ENCODE results near the gene MEIOB.
"Not testable (repeated sequence)": the region's sequence is repeated elsewhere in the genome, so short reads cannot be mapped to it uniquely, and the experiment has no call there.

The MEIOB gene

GRCh38 chr16:1877804-1878203, 5.8 kb upstream of the MEIOB start:
- H3K36me3 Mint-ChIP-seq (ENCODE audit: insufficient read depth): peaks cover 3% of the 10 kb centered on the region
- ATAC-seq (replicated peaks) (no peak), DNase-seq (no peak)
- H3K4me1 Mint-ChIP-seq (ENCODE audit: low read depth in 2 of 2): peaks cover 0 to 3% of the 10 kb centered on the region in 2 donors
- peaks cover 22 to 41% of the 10 kb centered on the region in 2 donors for H3K27me3 Mint-ChIP-seq
- no peak overlapping the region for H3K4me3 Mint-ChIP-seq
- H3K27ac Mint-ChIP-seq: no peak overlapping the region
- no peaks in the 10 kb centered on the region for H3K9me3 Mint-ChIP-seq

- H3K36me3 Mint-ChIP-seq (ENCODE audit: insufficient read depth): peaks cover 3% of the 10 kb centered on the region
- no peak for DNase-seq
- peak overlapping the region in 1 of 2 donors; percentile 5 for H3K27ac Mint-ChIP-seq
- H3K9me3 Mint-ChIP-seq: no peaks in the 10 kb centered on the region
- peaks cover 5% of the 10 kb centered on the region in 2 donors for H3K4me1 Mint-ChIP-seq (ENCODE audit: low read depth in 2 of 2)
- H3K4me3 Mint-ChIP-seq: no peak overlapping the region
- ATAC-seq (replicated peaks): no peak
- peaks cover 28 to 48% of the 10 kb centered on the region in 2 donors for H3K27me3 Mint-ChIP-seq
These were observed 5.1 kb upstream of the MEIOB start for GRCh38 chr16:1877089-1877488.

GRCh38 chr16:1876468-1876867, 4.5 kb upstream of the MEIOB start:
- DNase-seq: no peak
- no peak for ATAC-seq (replicated peaks)
- Mint-ChIP-seq H3K4me1 (ENCODE audit: low read depth in 2 of 2) (peaks cover 6% of the 10 kb centered on the region in 2 donors), H3K9me3 (no peaks in the 10 kb centered on the region), H3K27me3 (peaks cover 30 to 52% of the 10 kb centered on the region in 2 donors), H3K4me3 (no peak overlapping the region), H3K36me3 (ENCODE audit: insufficient read depth) (peaks cover 3% of the 10 kb centered on the region), H3K27ac (no peak overlapping the region)

- DNase-seq; H3K4me3 Mint-ChIP-seq; H3K27ac Mint-ChIP-seq; ATAC-seq (replicated peaks); H3K4me1 Mint-ChIP-seq (ENCODE audit: low read depth in 2 of 2); H3K9me3 Mint-ChIP-seq; H3K36me3 Mint-ChIP-seq (ENCODE audit: insufficient read depth): not testable (repeated sequence)
- peaks cover 30 to 52% of the 10 kb centered on the region in 2 donors for H3K27me3 Mint-ChIP-seq
These were observed 4.1 kb upstream of the MEIOB start for GRCh38 chr16:1876066-1876465.

GRCh38 chr16:1874854-1875253, 2.9 kb upstream of the MEIOB start:
- H3K4me1 Mint-ChIP-seq (ENCODE audit: low read depth in 2 of 2): peaks cover 6% of the 10 kb centered on the region in 2 donors
- H3K4me3 Mint-ChIP-seq: no peak overlapping the region
- H3K27ac Mint-ChIP-seq: no peak overlapping the region

GRCh38 chr16:1870365-1871082, 1.4 kb downstream of the MEIOB start:
- no peaks in the 10 kb centered on the region for H3K9me3 Mint-ChIP-seq
- H3K27ac Mint-ChIP-seq: peak overlapping the region in 1 of 2 donors; percentile 14
- DNase-seq (no peak), ATAC-seq (replicated peaks) (no peak)
- H3K4me3 Mint-ChIP-seq: no peak overlapping the region
- no peaks in the 10 kb centered on the region for H3K36me3 Mint-ChIP-seq (ENCODE audit: insufficient read depth)
- H3K4me1 Mint-ChIP-seq (ENCODE audit: low read depth in 2 of 2): peaks cover 3 to 6% of the 10 kb centered on the region in 2 donors
- peaks cover 12 to 26% of the 10 kb centered on the region in 2 donors for H3K27me3 Mint-ChIP-seq

More at GRCh38 chr16:1874854-1875253, 2.9 kb upstream of the MEIOB start:
- DNase-seq (no peak), ATAC-seq (replicated peaks) (no peak)
- Mint-ChIP-seq H3K9me3 (no peaks in the 10 kb centered on the region), H3K36me3 (ENCODE audit: insufficient read depth) (peaks cover 3% of the 10 kb centered on the region), H3K27me3 (peaks cover 30 to 52% of the 10 kb centered on the region in 2 donors)

- H3K27ac Mint-ChIP-seq: no peak overlapping the region
- no peaks in the 10 kb centered on the region for H3K9me3 Mint-ChIP-seq
- no peaks in the 10 kb centered on the region for H3K4me1 Mint-ChIP-seq (ENCODE audit: low read depth in 2 of 2)
- no peak for ATAC-seq (replicated peaks)
- H3K4me3 Mint-ChIP-seq: no peak overlapping the region
- no peak for DNase-seq
- H3K36me3 Mint-ChIP-seq (ENCODE audit: insufficient read depth): no peaks in the 10 kb centered on the region
- peaks cover 6 to 18% of the 10 kb centered on the region in 2 donors for H3K27me3 Mint-ChIP-seq
These were observed 5.9 kb downstream of the MEIOB start for GRCh38 chr16:1865902-1866690.

GRCh38 chr16:1863681-1864460, 8.1 kb downstream of the MEIOB start:
- no peak for DNase-seq
- ATAC-seq (replicated peaks): no peak
- no peaks in the 10 kb centered on the region for H3K36me3 Mint-ChIP-seq (ENCODE audit: insufficient read depth)
- H3K27me3 Mint-ChIP-seq: peaks cover 26 to 40% of the 10 kb centered on the region in 2 donors
- H3K4me1 Mint-ChIP-seq (ENCODE audit: low read depth in 2 of 2): no peaks in the 10 kb centered on the region
- H3K4me3 Mint-ChIP-seq: no peak overlapping the region
- H3K9me3 Mint-ChIP-seq: no peaks in the 10 kb centered on the region
- no peak overlapping the region for H3K27ac Mint-ChIP-seq

GRCh38 chr16:1862394-1862793, 9.6 kb downstream of the MEIOB start:
- Mint-ChIP-seq H3K36me3 (ENCODE audit: insufficient read depth) (no peaks in the 10 kb centered on the region), H3K27ac (no peak overlapping the region), H3K9me3 (no peaks in the 10 kb centered on the region), H3K27me3 (peaks cover 37 to 55% of the 10 kb centered on the region in 2 donors), H3K4me1 (ENCODE audit: low read depth in 2 of 2) (no peaks in the 10 kb centered on the region), H3K4me3 (no peak overlapping the region)
- DNase-seq: no peak
- no peak for ATAC-seq (replicated peaks)

- Mint-ChIP-seq H3K4me1 (ENCODE audit: low read depth in 2 of 2) (no peaks in the 10 kb centered on the region), H3K36me3 (ENCODE audit: insufficient read depth) (no peaks in the 10 kb centered on the region), H3K4me3 (no peak overlapping the region), H3K27ac (no peak overlapping the region), H3K27me3 (peaks cover 43 to 62% of the 10 kb centered on the region in 2 donors), H3K9me3 (no peaks in the 10 kb centered on the region)
- ATAC-seq (replicated peaks) (no peak), DNase-seq (no peak)
These were observed 10.2 kb downstream of the MEIOB start for GRCh38 chr16:1861730-1862129.

GRCh38 chr16:1859650-1860049, 12.3 kb downstream of the MEIOB start:
- Mint-ChIP-seq H3K27ac (no peak overlapping the region), H3K4me3 (no peak overlapping the region), H3K4me1 (ENCODE audit: low read depth in 2 of 2) (peaks cover 0 to 8% of the 10 kb centered on the region in 2 donors)

GRCh38 chr16:1858189-1858865, 13.6 kb downstream of the MEIOB start:
- Mint-ChIP-seq H3K4me3 (no peak overlapping the region), H3K36me3 (ENCODE audit: insufficient read depth) (no peaks in the 10 kb centered on the region), H3K4me1 (ENCODE audit: low read depth in 2 of 2) (peaks cover 0 to 8% of the 10 kb centered on the region in 2 donors), H3K27ac (no peak overlapping the region), H3K27me3 (peaks cover 38 to 73% of the 10 kb centered on the region in 2 donors), H3K9me3 (no peaks in the 10 kb centered on the region)
- ATAC-seq (replicated peaks) (no peak), DNase-seq (no peak)

More at GRCh38 chr16:1859650-1860049, 12.3 kb downstream of the MEIOB start:
- Mint-ChIP-seq H3K9me3 (no peaks in the 10 kb centered on the region), H3K27me3 (peaks cover 43 to 61% of the 10 kb centered on the region in 2 donors), H3K36me3 (ENCODE audit: insufficient read depth) (no peaks in the 10 kb centered on the region)
- no peak for ATAC-seq (replicated peaks)
- DNase-seq: no peak
